Right cardiac atrium (tissue), 5 donors: ENCODE results near the gene AADACL2. TPM values are rescaled to one million over a fixed set of nuclear protein-coding genes. Genes with fewer than 3 reads are reported as not detected.

Source experiments
- ATAC-seq, 2 donors: fragments of 200-7000 bp; cut with Tn5 transposase; one replicate each; pipeline versions ENCODE4 v1.8.0 to v1.9.1; 2020; ENCODE audit warnings: moderate library complexity in 2 of 2, mild to moderate bottlenecking in 1 of 2
- DNase-seq, 3 donors: peaks; one replicate each; pipeline ENCODE4 v3.0.0-alpha.2; 2020
- H3K27ac ChIP-seq: one replicate; pipeline ENCODE4 v1.5.1; 2013; ENCODE audit warnings: mild to moderate bottlenecking, low read length, control low read depth, moderate library complexity
- H3K27me3 ChIP-seq: one replicate; pipeline ENCODE4 v1.6.1; 2013; ENCODE audit not compliant: control insufficient read depth, insufficient read depth
- H3K4me1 ChIP-seq: one replicate; pipeline ENCODE4 v1.6.1; 2013; ENCODE audit warnings: low read length; ENCODE audit not compliant: control insufficient read depth, insufficient read depth
- H3K4me3 ChIP-seq: one replicate; pipeline ENCODE4 v1.5.1; 2013; ENCODE audit warnings: low read length, control low read depth
- H3K9me3 ChIP-seq: one replicate; pipeline ENCODE4 v1.6.1; 2013; ENCODE audit warnings: low read length; ENCODE audit not compliant: control insufficient read depth
- WGBS: extraction: QIAGEN DNeasy Blood & Tissue Kit; methylation state at CpG from one replicate; pipeline ENCODE4 v1.1.7; 2013; 5-methylcytosine and 5-hydroxymethylcytosine counted together
- intact Hi-C, 4 donors: fragments of 100-400 bp; cut with DNase I; formaldehyde crosslinking; loops; one replicate each; pipeline versions ENCODE4 v1.11.0 to v1.14.0; 2022 to 2023
- polyA plus RNA-seq: library from polyadenylated mRNA; stranded (reverse); fragments of 200-250 nt; gene quantifications from one replicate; pipeline ENCODE4 v1.2.3, GENCODE V29; 2013
- total RNA-seq, 4 donors: library from RNA; stranded (reverse); fragmentation: NEBNext Ultra II Directional; extraction: Animal tissue kit (Norgen Biotek cat#: 25700); gene quantifications; one replicate each; pipeline ENCODE4 v1.2.1, GENCODE V29; 2021
- donor health status: healthy with polysubstance abuse.
- donor health status: DM: no; HTN: yes; CAD: no.
- donor health status: DM: no; HTN: no; CAD: no.
- donor health status: DM: no; HTN: yes; CAD: no; lungs with severe emphysema.
- donor health status: DM: yes; HTN: yes; CAD: no.

Gene AADACL2
- total and polyA plus RNA-seq, 5 donors, result 0.05 TPM; not detected in 4

GRCh38 chr3:151806838-151807237 is 73.1 kb downstream of the AADACL2 start:
- intact Hi-C loops, result no loop called here
- no peaks in the 10 kb centered on the region for H3K27me3 ChIP-seq
- DNase-seq, result peak in 1 of 3 donors; percentile 7
- WGBS, result 95% methylated on average over 15 of the region's 15 CpGs
- H3K27ac ChIP-seq, result no peak overlapping the region
- no peaks in the 10 kb centered on the region for H3K4me1 ChIP-seq
- peaks cover 3% of the 10 kb centered on the region for H3K9me3 ChIP-seq
- H3K4me3 ChIP-seq, result no peak overlapping the region
- ATAC-seq, result no peak

Other genes starting within 250 kb of the AADACL2 start
- under 1 TPM in 3 of 4 donors, not detected in 1; 0.17 to 0.44 (median 0.42) TPM for gene AADAC, start 80.2 kb downstream of the AADACL2 start, total RNA-seq
- gene AADAC, start 80.2 kb downstream of the AADACL2 start, polyA plus RNA-seq, result not detected
- gene SUCNR1, start 139.7 kb downstream of the AADACL2 start, total RNA-seq, result 1 to 10 TPM in 3 of 4 donors, under 1 TPM in 1; 0.65 to 3.5 (median 2.9) TPM
- 0.45 TPM for gene SUCNR1, start 139.7 kb downstream of the AADACL2 start, polyA plus RNA-seq